ENCODE data around the gene RGS12. TPM values are rescaled to one million over a fixed set of nuclear protein-coding genes. Genes with fewer than 3 reads are reported as not detected.

RGS12 gene
- polyA plus RNA-seq, 2 donors = 54.3 to 62.9 TPM

DNA sequence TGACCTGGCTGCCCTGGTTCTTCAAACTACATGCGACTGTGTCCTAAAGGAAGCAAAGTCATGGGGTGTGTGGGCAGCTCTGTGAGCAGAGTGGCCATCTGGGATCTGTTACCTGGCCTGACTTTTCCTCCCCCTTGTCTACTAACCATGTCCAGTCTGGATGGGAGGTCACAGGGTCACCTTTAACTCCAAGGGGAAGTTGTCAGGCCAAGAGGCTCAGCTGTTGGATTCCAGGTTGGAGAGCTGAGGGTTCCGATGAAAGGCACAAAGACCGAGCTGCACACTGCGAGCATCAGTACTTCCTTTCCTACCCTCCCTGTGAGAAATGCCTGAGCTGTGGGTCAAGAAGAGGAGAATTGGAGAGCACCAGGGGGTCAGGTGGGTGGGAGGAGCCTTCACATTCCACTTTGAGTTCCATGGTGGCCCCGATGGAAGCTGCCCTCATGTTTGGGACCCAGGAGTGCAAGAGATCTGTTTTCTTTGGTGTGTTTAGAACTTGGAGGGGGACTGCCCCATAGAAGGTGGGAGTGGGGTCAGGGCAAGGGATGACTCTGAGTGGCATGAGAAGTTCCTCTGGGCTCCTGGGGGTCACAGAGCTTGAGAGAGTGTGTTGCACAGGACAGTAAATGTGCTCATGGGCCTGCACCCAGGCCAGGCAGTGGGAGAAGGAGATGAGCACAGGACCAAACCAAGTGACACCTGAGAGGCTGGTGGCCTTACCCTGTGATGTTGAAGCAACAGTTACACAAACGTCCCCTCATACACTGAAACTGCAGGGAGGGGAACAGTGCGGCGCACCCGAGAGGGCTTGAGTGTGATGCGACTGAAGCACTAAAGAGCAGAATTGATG lies 36.2 kb downstream of the RGS12 start:
- Histone ChIP-seq H3K9me3 (ENCODE audit: control insufficient read depth in 2 of 2, insufficient read depth in 1 of 2, low read depth in 1 of 2, low read length in 1 of 2) (no peaks in the 10 kb centered on the region), H3K4me1 (ENCODE audit: control insufficient read depth in 2 of 2, insufficient read depth in 2 of 2, low read length in 1 of 2) (no peaks in the 10 kb centered on the region), H3K27ac (ENCODE audit: low read depth in 2 of 2, low read length in 1 of 2) (no peak overlapping the region), H3K4me3 (ENCODE audit: low read depth in 1 of 2, low read length in 2 of 2) (no peak overlapping the region), H3K27me3 (ENCODE audit: control insufficient read depth in 1 of 2, insufficient read depth in 2 of 2, low read length in 2 of 2) (no peaks in the 10 kb centered on the region), H3K36me3 (ENCODE audit: control insufficient read depth in 2 of 2, insufficient read depth in 2 of 2, low read length in 1 of 2) (no peaks in the 10 kb centered on the region)
- 95 to 97% methylated on average over 10 of the region's 10 CpGs for WGBS, 2 donors

DNA sequence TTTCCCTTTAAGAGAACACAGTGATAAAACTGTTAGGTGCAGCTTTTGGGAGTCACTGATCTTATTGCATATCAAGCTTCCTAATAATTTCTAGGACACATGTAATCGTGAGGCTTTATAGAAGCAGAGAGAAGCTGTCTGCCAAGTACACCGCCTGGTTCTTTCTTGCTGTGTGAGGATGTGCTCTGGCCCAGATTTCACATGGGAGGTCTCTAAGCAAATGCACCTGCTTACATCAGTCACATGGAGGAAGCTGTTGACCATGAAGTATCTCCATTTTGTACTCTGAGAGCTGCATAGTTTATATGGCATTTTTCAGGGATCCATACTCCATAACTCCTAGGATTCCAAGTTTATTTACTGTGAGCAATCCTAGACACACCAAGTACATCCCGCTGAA lies 37.1 kb downstream of the RGS12 start:
- Histone ChIP-seq H3K9me3 (ENCODE audit: control insufficient read depth in 2 of 2, insufficient read depth in 1 of 2, low read depth in 1 of 2, low read length in 1 of 2) (no peaks in the 10 kb centered on the region), H3K4me3 (ENCODE audit: low read depth in 1 of 2, low read length in 2 of 2) (no peak overlapping the region), H3K27me3 (ENCODE audit: control insufficient read depth in 1 of 2, insufficient read depth in 2 of 2, low read length in 2 of 2) (no peaks in the 10 kb centered on the region), H3K27ac (ENCODE audit: low read depth in 2 of 2, low read length in 1 of 2) (no peak overlapping the region), H3K36me3 (ENCODE audit: control insufficient read depth in 2 of 2, insufficient read depth in 2 of 2, low read length in 1 of 2) (no peaks in the 10 kb centered on the region), H3K4me1 (ENCODE audit: control insufficient read depth in 2 of 2, insufficient read depth in 2 of 2, low read length in 1 of 2) (no peaks in the 10 kb centered on the region)
- 83 to 85% methylated on average over 3 of the region's 3 CpGs for WGBS, 2 donors

DNA sequence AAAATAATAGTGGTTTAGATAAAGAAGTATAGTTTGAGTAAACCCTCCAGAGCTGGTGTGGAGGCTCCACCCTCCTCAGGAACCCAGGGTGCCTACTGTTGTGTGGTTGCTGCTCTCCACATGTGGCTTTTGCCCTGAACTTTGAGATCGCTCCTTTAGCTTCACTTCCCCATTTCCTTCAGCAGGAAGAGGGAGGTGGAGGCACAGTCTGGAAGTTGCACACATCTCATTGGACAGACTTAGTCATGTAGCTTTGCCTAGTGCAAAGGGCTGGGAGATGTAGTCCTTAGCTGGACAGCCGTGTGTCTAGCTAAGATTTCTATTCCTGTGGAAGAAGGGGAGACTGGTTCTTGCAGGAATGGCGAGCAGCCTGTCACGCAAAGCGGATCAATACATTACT lies 37.9 kb downstream of the RGS12 start:
- 88% methylated on average over 5 of the region's 5 CpGs for WGBS, 2 donors

DNA sequence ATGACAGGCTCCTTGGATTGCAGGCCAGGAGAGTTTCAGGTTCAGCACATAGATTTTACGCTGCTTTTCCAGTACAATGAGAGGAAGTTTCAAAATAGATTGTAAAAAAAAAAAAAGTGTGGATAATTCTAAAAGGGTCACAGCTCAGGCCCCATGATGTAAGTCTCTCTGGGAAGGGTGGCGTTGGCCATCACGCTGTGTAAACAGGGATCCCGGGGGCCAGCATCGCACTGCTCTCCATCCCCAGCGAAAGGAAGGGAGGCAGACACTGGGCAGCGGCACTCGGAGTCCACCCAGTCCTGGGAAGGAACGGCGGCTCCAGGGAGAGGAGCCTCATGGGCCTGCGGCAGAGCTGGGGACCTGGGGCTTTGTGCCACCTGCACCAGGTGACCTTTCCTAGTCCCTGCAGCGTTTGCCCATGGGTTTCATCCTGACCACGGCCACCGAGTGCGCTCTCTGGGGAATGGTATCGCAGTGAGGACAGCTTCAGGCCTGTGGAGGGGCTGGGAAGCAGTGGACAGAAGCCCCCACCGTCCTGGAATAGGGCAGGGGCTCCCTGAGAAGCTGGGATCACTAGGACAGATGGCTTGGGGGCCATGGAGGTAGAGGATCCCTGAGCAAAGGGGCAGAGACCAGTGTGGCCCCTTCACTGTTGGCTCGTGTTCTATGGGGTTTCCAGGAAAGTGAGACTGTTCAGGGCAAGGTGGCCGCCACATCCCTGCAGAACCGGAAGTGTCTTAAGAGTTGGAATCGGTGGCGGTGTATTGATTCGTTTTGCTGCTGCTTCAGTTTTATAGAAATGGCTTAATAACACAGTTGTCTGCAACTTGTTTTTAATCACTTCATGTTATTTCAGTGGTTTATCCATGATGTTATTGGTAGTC lies 38.9 kb downstream of the RGS12 start:
- peak overlapping the region in 1 of 2 donors; percentile 11 for H3K27ac ChIP-seq (ENCODE audit: low read depth in 2 of 2, low read length in 1 of 2)
- WGBS, 2 donors = 85% methylated on average over 23 of the region's 23 CpGs
- H3K27me3 ChIP-seq (ENCODE audit: control insufficient read depth in 1 of 2, insufficient read depth in 2 of 2, low read length in 2 of 2) = no peaks in the 10 kb centered on the region
- H3K4me3 ChIP-seq (ENCODE audit: low read depth in 1 of 2, low read length in 2 of 2) = no peak overlapping the region
- no peaks in the 10 kb centered on the region for H3K36me3 ChIP-seq (ENCODE audit: control insufficient read depth in 2 of 2, insufficient read depth in 2 of 2, low read length in 1 of 2)
- H3K4me1 ChIP-seq (ENCODE audit: control insufficient read depth in 2 of 2, insufficient read depth in 2 of 2, low read length in 1 of 2) = no peaks in the 10 kb centered on the region
- no peaks in the 10 kb centered on the region for H3K9me3 ChIP-seq (ENCODE audit: control insufficient read depth in 2 of 2, insufficient read depth in 1 of 2, low read depth in 1 of 2, low read length in 1 of 2)

More for the DNA sequence above, 37.9 kb downstream of the RGS12 start:
- Histone ChIP-seq H3K4me1 (ENCODE audit: control insufficient read depth in 2 of 2, insufficient read depth in 2 of 2, low read length in 1 of 2) (no peaks in the 10 kb centered on the region), H3K9me3 (ENCODE audit: control insufficient read depth in 2 of 2, insufficient read depth in 1 of 2, low read depth in 1 of 2, low read length in 1 of 2) (no peaks in the 10 kb centered on the region), H3K27me3 (ENCODE audit: control insufficient read depth in 1 of 2, insufficient read depth in 2 of 2, low read length in 2 of 2) (no peaks in the 10 kb centered on the region), H3K27ac (ENCODE audit: low read depth in 2 of 2, low read length in 1 of 2) (no peak overlapping the region), H3K4me3 (ENCODE audit: low read depth in 1 of 2, low read length in 2 of 2) (no peak overlapping the region), H3K36me3 (ENCODE audit: control insufficient read depth in 2 of 2, insufficient read depth in 2 of 2, low read length in 1 of 2) (no peaks in the 10 kb centered on the region)

DNA sequence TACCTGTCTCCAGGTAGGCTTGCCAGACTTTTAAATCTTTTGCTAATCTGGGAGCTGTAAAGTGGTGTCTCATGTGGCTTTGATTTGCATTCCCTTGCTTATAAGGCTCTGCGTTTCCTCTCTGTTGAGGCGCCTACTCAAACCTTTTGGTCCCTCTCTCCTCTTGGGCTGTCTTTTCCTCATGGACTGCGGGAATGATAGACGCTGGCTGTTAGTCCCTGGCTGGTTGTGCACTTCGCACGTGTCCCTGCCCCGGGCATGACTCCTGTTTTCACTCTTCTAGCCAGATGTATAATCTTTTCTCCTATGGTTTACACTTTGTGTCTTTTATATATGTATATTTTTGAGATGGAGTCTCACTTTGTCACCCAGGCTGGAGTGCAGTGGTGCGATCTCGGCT lies 39.7 kb downstream of the RGS12 start:
- Histone ChIP-seq H3K27me3 (ENCODE audit: control insufficient read depth in 1 of 2, insufficient read depth in 2 of 2, low read length in 2 of 2) (no peaks in the 10 kb centered on the region), H3K4me1 (ENCODE audit: control insufficient read depth in 2 of 2, insufficient read depth in 2 of 2, low read length in 1 of 2) (no peaks in the 10 kb centered on the region), H3K9me3 (ENCODE audit: control insufficient read depth in 2 of 2, insufficient read depth in 1 of 2, low read depth in 1 of 2, low read length in 1 of 2) (no peaks in the 10 kb centered on the region), H3K27ac (ENCODE audit: low read depth in 2 of 2, low read length in 1 of 2) (no peak overlapping the region), H3K36me3 (ENCODE audit: control insufficient read depth in 2 of 2, insufficient read depth in 2 of 2, low read length in 1 of 2) (peaks cover 2 to 3% of the 10 kb centered on the region in 2 donors), H3K4me3 (ENCODE audit: low read depth in 1 of 2, low read length in 2 of 2) (no peak overlapping the region)
- WGBS, 2 donors = 88 to 98% methylated on average over 9 of the region's 9 CpGs

DNA sequence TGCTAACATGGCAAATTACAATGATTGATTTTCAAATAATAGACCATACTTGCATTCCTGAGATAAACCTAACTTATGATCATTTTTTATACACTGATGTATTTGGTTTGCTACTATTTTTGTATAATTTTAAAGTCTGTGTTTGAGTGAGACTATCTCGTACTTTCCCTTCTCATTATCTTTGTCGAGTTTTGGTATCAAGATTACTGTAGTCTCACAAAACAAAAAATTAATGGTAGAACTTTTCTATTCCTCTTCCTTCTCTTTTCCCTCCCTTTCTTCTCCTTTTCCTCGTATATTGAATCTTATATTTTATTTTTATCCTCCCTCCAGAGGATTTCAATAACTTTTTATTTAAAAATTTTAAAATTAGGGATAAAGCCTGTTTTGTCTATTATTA lies 41.5 kb downstream of the RGS12 start:
- 74 to 77% methylated on average over 3 of the region's 3 CpGs for WGBS, 2 donors
- H3K4me3 ChIP-seq (ENCODE audit: low read depth in 1 of 2, low read length in 2 of 2) = no peak overlapping the region
- no peaks in the 10 kb centered on the region for H3K4me1 ChIP-seq (ENCODE audit: control insufficient read depth in 2 of 2, insufficient read depth in 2 of 2, low read length in 1 of 2)
- no peak overlapping the region for H3K27ac ChIP-seq (ENCODE audit: low read depth in 2 of 2, low read length in 1 of 2)
- no peaks in the 10 kb centered on the region for H3K9me3 ChIP-seq (ENCODE audit: control insufficient read depth in 2 of 2, insufficient read depth in 1 of 2, low read depth in 1 of 2, low read length in 1 of 2)
- no peaks in the 10 kb centered on the region for H3K27me3 ChIP-seq (ENCODE audit: control insufficient read depth in 1 of 2, insufficient read depth in 2 of 2, low read length in 2 of 2)
- peaks cover 2 to 3% of the 10 kb centered on the region in 2 donors for H3K36me3 ChIP-seq (ENCODE audit: control insufficient read depth in 2 of 2, insufficient read depth in 2 of 2, low read length in 1 of 2)

DNA sequence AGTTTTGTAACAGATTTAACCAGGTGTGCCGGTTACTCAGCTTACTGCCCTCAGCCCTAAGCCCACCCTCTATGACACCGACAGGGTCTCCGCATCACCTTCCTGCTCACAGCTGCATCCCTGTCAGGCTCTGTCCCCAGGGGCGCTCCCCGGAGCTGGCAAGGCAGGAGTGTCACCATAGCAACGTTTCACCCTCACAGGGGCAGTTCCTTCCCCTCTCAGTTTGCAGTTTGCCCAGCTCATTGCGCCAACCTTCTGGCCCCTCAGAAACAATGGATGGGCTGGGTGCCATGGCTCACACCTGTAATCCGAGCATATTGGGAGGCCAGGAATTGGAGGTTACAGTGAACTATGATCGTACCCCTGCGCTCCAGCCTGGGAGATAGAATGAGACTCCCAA lies 42.6 kb downstream of the RGS12 start:
- WGBS, 2 donors = 79 to 80% methylated on average over 10 of the region's 10 CpGs
- H3K36me3 ChIP-seq (ENCODE audit: control insufficient read depth in 2 of 2, insufficient read depth in 2 of 2, low read length in 1 of 2) = peaks cover 2 to 3% of the 10 kb centered on the region in 2 donors
- H3K4me3 ChIP-seq (ENCODE audit: low read depth in 1 of 2, low read length in 2 of 2) = no peak overlapping the region
- H3K27me3 ChIP-seq (ENCODE audit: control insufficient read depth in 1 of 2, insufficient read depth in 2 of 2, low read length in 2 of 2) = no peaks in the 10 kb centered on the region
- peaks cover 0 to 2% of the 10 kb centered on the region in 2 donors for H3K4me1 ChIP-seq (ENCODE audit: control insufficient read depth in 2 of 2, insufficient read depth in 2 of 2, low read length in 1 of 2)
- no peak overlapping the region for H3K27ac ChIP-seq (ENCODE audit: low read depth in 2 of 2, low read length in 1 of 2)
- H3K9me3 ChIP-seq (ENCODE audit: control insufficient read depth in 2 of 2, insufficient read depth in 1 of 2, low read depth in 1 of 2, low read length in 1 of 2) = no peaks in the 10 kb centered on the region

DNA sequence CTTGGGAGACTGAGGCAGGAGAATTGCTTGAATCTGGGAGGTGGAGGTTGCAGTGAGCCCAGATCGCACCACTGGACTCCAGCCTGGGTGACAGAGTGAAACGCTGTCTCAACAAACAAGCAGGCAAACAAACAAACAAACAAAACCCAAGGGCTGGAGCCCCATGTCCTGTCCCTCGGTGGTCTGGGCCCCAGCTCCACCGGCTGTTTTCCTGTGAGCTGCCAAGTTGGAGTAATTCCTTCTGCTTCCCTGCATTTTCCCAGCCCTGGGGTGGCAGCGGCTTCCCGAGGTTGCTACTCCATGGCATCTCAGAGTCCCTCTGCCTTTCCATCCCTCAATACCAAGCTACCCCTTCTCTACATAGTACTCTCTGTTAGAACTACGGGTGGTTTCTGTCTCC lies 43.2 kb downstream of the RGS12 start:
- 84 to 90% methylated on average over 7 of the region's 7 CpGs for WGBS, 2 donors
- H3K4me1 ChIP-seq (ENCODE audit: control insufficient read depth in 2 of 2, insufficient read depth in 2 of 2, low read length in 1 of 2) = peaks cover 0 to 7% of the 10 kb centered on the region in 2 donors
- peaks cover 2 to 3% of the 10 kb centered on the region in 2 donors for H3K36me3 ChIP-seq (ENCODE audit: control insufficient read depth in 2 of 2, insufficient read depth in 2 of 2, low read length in 1 of 2)

DNA sequence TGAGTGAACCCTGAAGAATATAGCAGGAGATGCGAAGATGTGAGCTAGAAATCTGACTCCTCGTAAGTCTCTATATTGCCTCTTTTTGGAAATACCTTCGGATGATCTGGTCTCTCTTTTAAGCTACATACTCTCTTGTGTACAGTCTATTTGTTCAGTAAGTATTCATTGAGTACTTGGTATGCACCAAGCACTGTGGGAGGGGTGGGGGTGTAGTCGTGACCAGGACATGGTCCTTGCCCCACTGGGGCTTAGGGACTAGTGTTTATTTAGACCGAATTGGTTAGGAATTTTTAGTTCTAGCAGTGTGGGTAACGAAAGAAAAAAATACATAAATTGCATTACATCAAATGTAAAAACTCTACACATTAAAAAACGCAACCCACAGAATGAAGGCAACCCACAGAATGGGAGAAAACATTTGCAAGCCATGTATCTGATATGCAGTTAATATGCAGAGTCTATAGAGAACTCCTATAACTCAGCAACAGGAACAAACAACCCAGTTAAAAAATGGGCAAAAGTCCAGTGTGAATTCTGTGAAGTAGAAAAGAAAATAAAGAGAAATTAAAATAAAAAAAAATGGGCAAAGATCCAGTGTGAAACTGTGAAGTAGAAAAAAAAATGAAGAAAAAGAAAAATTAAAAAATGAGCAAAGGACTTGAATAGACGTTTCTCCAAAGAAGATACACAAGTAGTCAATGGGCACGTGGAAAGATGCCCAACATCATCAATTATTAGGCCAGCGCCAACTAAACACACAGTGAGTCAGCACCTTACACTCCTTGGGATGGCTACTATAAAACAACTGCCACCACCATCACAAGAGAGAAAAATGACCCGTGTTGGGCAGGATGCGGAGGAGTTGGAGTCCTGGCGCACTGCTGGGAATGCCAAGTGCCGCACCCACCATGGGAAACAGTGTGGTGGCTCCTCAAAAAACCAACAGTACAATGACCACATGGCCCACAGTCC lies 43.8 kb downstream of the RGS12 start:
- 83 to 91% methylated on average over 14 of the region's 14 CpGs for WGBS, 2 donors
- Histone ChIP-seq H3K36me3 (ENCODE audit: control insufficient read depth in 2 of 2, insufficient read depth in 2 of 2, low read length in 1 of 2) (peaks cover 2 to 3% of the 10 kb centered on the region in 2 donors), H3K4me3 (ENCODE audit: low read depth in 1 of 2, low read length in 2 of 2) (no peak overlapping the region), H3K27me3 (ENCODE audit: control insufficient read depth in 1 of 2, insufficient read depth in 2 of 2, low read length in 2 of 2) (no peaks in the 10 kb centered on the region), H3K27ac (ENCODE audit: low read depth in 2 of 2, low read length in 1 of 2) (no peak overlapping the region), H3K9me3 (ENCODE audit: control insufficient read depth in 2 of 2, insufficient read depth in 1 of 2, low read depth in 1 of 2, low read length in 1 of 2) (no peaks in the 10 kb centered on the region), H3K4me1 (ENCODE audit: control insufficient read depth in 2 of 2, insufficient read depth in 2 of 2, low read length in 1 of 2) (peaks cover 0 to 7% of the 10 kb centered on the region in 2 donors)

More for the DNA sequence above, 43.2 kb downstream of the RGS12 start:
- no peaks in the 10 kb centered on the region for H3K27me3 ChIP-seq (ENCODE audit: control insufficient read depth in 1 of 2, insufficient read depth in 2 of 2, low read length in 2 of 2)
- H3K27ac ChIP-seq (ENCODE audit: low read depth in 2 of 2, low read length in 1 of 2) = no peak overlapping the region
- no peak overlapping the region for H3K4me3 ChIP-seq (ENCODE audit: low read depth in 1 of 2, low read length in 2 of 2)
- no peaks in the 10 kb centered on the region for H3K9me3 ChIP-seq (ENCODE audit: control insufficient read depth in 2 of 2, insufficient read depth in 1 of 2, low read depth in 1 of 2, low read length in 1 of 2)
